Esophagus squamous epithelium (tissue), 5 donors: Measurements from ENCODE around the gene NHERF2. TPM values are rescaled to one million over a fixed set of nuclear protein-coding genes. Genes with fewer than 3 reads are reported as not detected.

Experiments used
- DNase-seq: peaks from one replicate; lab custom pipeline; 2025; lab: John Stamatoyannopoulos, UW
- H3K27ac ChIP-seq, 4 donors: fragments of 200-600 bp; sonication (generic); one replicate each; pipeline ENCODE4 v1.5.1; 2016 to 2019; ENCODE audit warnings: mild to moderate bottlenecking in 1 of 4
- H3K27me3 ChIP-seq, 4 donors: fragments of 200-600 bp; sonication (generic); 1 replicate in 3 of 4; 2 replicates in 1 of 4; pipeline versions ENCODE4 v1.5.1 to v1.6.0; 2017 to 2021; ENCODE audit warnings: antibody characterized with exemption in 1 of 4
- H3K36me3 ChIP-seq, 3 donors: fragments of 200-600 bp; sonication (generic); one replicate each; pipeline ENCODE4 v1.5.1; 2016 to 2019
- H3K4me1 ChIP-seq, 3 donors: fragments of 200-600 bp; sonication (generic); one replicate each; pipeline ENCODE4 v1.5.1; 2017 to 2019
- H3K4me3 ChIP-seq, 4 donors: fragments of 200-600 bp; sonication (generic); 1 replicate in 3 of 4; 2 replicates in 1 of 4; pipeline ENCODE4 v1.5.1; 2016 to 2019; ENCODE audit warnings: mild to moderate bottlenecking in 2 of 4, moderate library complexity in 1 of 4
- H3K9me3 ChIP-seq, 3 donors: fragments of 200-600 bp; sonication (generic); one replicate each; pipeline ENCODE4 v1.5.1; 2016 to 2019
- CTCF ChIP-seq, 6 experiments: fragments of 450-650 bp in 4 of 6; fragments of 200-600 bp in 2 of 6; sonication (generic) in 2 of 6; IDR thresholded peaks; one replicate each; pipeline ENCODE4 v1.5.1; 2016 to 2019; ENCODE audit warnings: antibody characterized with exemption in 6 of 6, mild to moderate bottlenecking in 4 of 6, moderate library complexity in 4 of 6
- POLR2A ChIP-seq, 4 donors: fragments of 450-650 bp; IDR thresholded peaks; one replicate each; pipeline ENCODE4 v1.6.1; 2017; ENCODE audit warnings: antibody characterized with exemption in 4 of 4, mild to moderate bottlenecking in 4 of 4, moderate library complexity in 3 of 4
- WGBS, 2 donors: methylation state at CpG; one replicate each; pipeline ENCODE4 v1.1.5; 2018; 5-methylcytosine and 5-hydroxymethylcytosine counted together
- intact Hi-C: fragments of 100-400 bp; cut with DNase I; formaldehyde crosslinking; loops from one replicate; pipeline ENCODE4 v1.15.0; 2022
- total RNA-seq, 4 donors: library from RNA; depleted of rRNA; stranded (reverse); fragments of >200 nt; gene quantifications; one replicate each; pipeline ENCODE4 v1.1.0, GENCODE V29; 2016
- donor health status: DM: yes; HTN: yes; CAD: no.

NHERF2 gene
- total RNA-seq, 4 donors from 2014 or later = 11.6 to 31.7 (median 16.5) TPM

DNA sequence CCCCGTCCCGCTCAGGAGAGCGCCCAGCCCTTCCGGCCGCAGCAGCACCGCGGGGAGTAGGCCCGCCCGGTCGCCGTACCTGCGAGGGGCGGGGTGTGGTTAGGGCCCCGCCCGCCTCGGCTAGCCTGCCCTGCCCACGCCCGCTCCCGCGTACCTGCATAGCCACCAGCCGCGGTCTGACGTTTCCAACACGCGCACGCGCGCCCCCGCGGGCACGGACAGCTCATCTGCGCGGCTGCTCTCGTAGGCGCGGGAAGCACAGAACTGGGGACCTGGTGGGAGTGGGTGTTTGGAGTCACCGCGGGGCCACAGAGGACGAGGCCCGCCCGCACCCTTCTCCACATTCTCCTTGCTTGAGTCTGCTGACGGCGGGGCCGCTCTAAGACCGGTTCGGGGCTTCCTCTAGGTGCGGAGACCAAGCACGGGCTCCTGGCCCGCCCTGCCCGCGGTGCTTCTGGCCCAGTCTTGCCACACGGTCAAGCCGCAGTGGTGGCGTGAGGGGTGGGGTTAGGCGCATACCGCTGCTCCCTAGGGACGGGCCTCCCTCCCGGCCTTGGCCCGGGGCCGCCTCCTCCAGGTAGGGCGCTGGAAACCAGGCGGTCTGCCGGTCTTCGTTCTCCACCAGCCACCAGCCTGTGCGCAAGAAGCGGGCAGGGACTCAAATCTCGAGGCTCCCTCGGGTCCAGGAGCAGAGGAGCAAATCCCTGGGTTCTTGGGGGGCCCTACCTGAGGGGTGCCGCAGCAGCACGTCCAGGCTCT, 47.3 kb upstream of the NHERF2 start:
- peak overlapping the region; percentile 36 to 50 (median 44) for H3K4me3 ChIP-seq
- H3K4me1 ChIP-seq = peaks cover 27 to 72% (median 29%) of the 10 kb centered on the region in 3 donors
- H3K27me3 ChIP-seq = peaks cover 0 to 92% (median 13%) of the 10 kb centered on the region in 4 donors
- TF ChIP-seq POLR2A (IDR thresholded peaks at IDR 0.05) (peak in 2 of 4 donors; percentile 21 to 60), CTCF (IDR thresholded peaks at IDR 0.05) (no peak)
- WGBS, 2 donors = no CpG with 5 or more reads among the region's 70 CpGs
- DNase-seq = no peak
- H3K27ac ChIP-seq = peak overlapping the region; percentile 52 to 83 (median 80)
- H3K9me3 ChIP-seq = no peaks in the 10 kb centered on the region
- peaks cover 30 to 45% (median 38%) of the 10 kb centered on the region in 3 donors for H3K36me3 ChIP-seq
- intact Hi-C loops = no loop called here

- Histone ChIP-seq H3K27ac (peak overlapping the region; percentile 52 to 83 (median 80)), H3K4me1 (peaks cover 35 to 79% (median 36%) of the 10 kb centered on the region in 3 donors), H3K4me3 (peak overlapping the region; percentile 36 to 50 (median 44)), H3K36me3 (peaks cover 28 to 37% (median 31%) of the 10 kb centered on the region in 3 donors), H3K27me3 (peaks cover 0 to 84% (median 13%) of the 10 kb centered on the region in 4 donors), H3K9me3 (no peaks in the 10 kb centered on the region)
- 0 to 2% methylated on average over 9 to 21 of the region's 53 CpGs for WGBS, 2 donors
- DNase-seq = no peak
- TF ChIP-seq CTCF (IDR thresholded peaks at IDR 0.05) = no peak
- no peak for TF ChIP-seq POLR2A (IDR thresholded peaks at IDR 0.05)
- intact Hi-C loops = no loop called here
Observed at GRCh38 chr16:1980030-1980769, 46.5 kb upstream of the NHERF2 start.

- H3K9me3 ChIP-seq = no peaks in the 10 kb centered on the region
- no peak for TF ChIP-seq CTCF (IDR thresholded peaks at IDR 0.05)
- TF ChIP-seq POLR2A (IDR thresholded peaks at IDR 0.05) = no peak
- H3K27ac ChIP-seq = peak overlapping the region in 1 of 4 donors; percentile 1
- 19% methylated on average over 14 of the region's 16 CpGs; no CpG with 5 or more reads in 1 of the 2 donors for WGBS, 2 donors
- H3K36me3 ChIP-seq = peaks cover 25 to 35% (median 26%) of the 10 kb centered on the region in 3 donors
- H3K4me3 ChIP-seq = peak overlapping the region in 2 of 4 donors; percentile 50
- no peak for DNase-seq
- peaks cover 0 to 79% (median 13%) of the 10 kb centered on the region in 4 donors for H3K27me3 ChIP-seq
- peaks cover 40 to 84% (median 41%) of the 10 kb centered on the region in 3 donors for H3K4me1 ChIP-seq
- intact Hi-C loops = no loop called here
Observed at GRCh38 chr16:1980770-1981087, 46.0 kb upstream of the NHERF2 start.

- no peak for DNase-seq
- Histone ChIP-seq H3K4me3 (peak within 1 kb of the TSS in 3 of 4 donors; percentile 36 to 50 (median 50)), H3K27me3 (peaks cover 0 to 72% (median 13%) of the 10 kb centered on the region in 4 donors), H3K9me3 (no peaks in the 10 kb centered on the region), H3K36me3 (peaks cover 21 to 35% (median 24%) of the 10 kb centered on the region in 3 donors), H3K27ac (peak within 1 kb of the TSS in 2 of 4 donors; percentile 30 to 82), H3K4me1 (peaks cover 41 to 91% (median 43%) of the 10 kb centered on the region in 3 donors)
- intact Hi-C loops = no loop called here
- TF ChIP-seq CTCF (IDR thresholded peaks at IDR 0.05) (no peak), POLR2A (IDR thresholded peaks at IDR 0.05) (no peak)
- 24 to 33% methylated on average over 2 to 5 of the region's 6 CpGs for WGBS, 2 donors
Observed at GRCh38 chr16:1981398-1981836, 45.3 kb upstream of the NHERF2 start, which contains the start of gene NOXO1. Gene NOXO1, minus strand, starts transcription at chr16:1981469. Its CDS starts 290 bp downstream, at chr16:1981179.
